ENCODE data around the gene ZNF583.

The ZNF583 gene

GRCh38 chr19:56403764-56404704 lies at the start of gene ZNF583:
ZNF583 (plus strand) TSS chr19:56404332; CDS start chr19:56407115, 2,783 bp downstream.
- peak; percentile 97 for DNase-seq (ENCODE audit: low read depth)

GRCh38 chr19:56355517-56355916 lies 48.6 kb upstream of the ZNF583 start:
- DNase-seq (ENCODE audit: low read depth) = no peak

GRCh38 chr19:56356944-56357343 lies 47.2 kb upstream of the ZNF583 start:
- DNase-seq (ENCODE audit: low read depth) = no peak

GRCh38 chr19:56360841-56361240 lies 43.3 kb upstream of the ZNF583 start:
- DNase-seq (ENCODE audit: low read depth) = no peak

GRCh38 chr19:56367829-56368711 lies 36.1 kb upstream of the ZNF583 start:
- peak; percentile 95 for DNase-seq (ENCODE audit: low read depth)

GRCh38 chr19:56369886-56370676 lies 34.1 kb upstream of the ZNF583 start:
- DNase-seq (ENCODE audit: low read depth) = no peak

- DNase-seq (ENCODE audit: low read depth) = no peak
Measured at GRCh38 chr19:56372281-56372680, 31.9 kb upstream of the ZNF583 start.

GRCh38 chr19:56377105-56377924 lies 26.8 kb upstream of the ZNF583 start:
- DNase-seq (ENCODE audit: low read depth) = no peak

GRCh38 chr19:56383826-56384605 lies 20.1 kb upstream of the ZNF583 start:
- DNase-seq (ENCODE audit: low read depth) = no peak

- peak; percentile 95 for DNase-seq (ENCODE audit: low read depth)
Measured at GRCh38 chr19:56393119-56394012, 10.8 kb upstream of the ZNF583 start, which contains the start of gene ZNF582. ZNF582 (minus strand) TSS chr19:56393534; CDS start chr19:56391752, 1,782 bp downstream.

GRCh38 chr19:56398809-56399208 lies 5.3 kb upstream of the ZNF583 start:
- DNase-seq (ENCODE audit: low read depth) = no peak

GRCh38 chr19:56400485-56400884 lies 3.6 kb upstream of the ZNF583 start:
- no peak for DNase-seq (ENCODE audit: low read depth)

GRCh38 chr19:56403261-56403660 lies 871 bp upstream of the ZNF583 start:
- DNase-seq (ENCODE audit: low read depth) = no peak

- DNase-seq (ENCODE audit: low read depth) = no peak
Measured at GRCh38 chr19:56404705-56405056, 549 bp downstream of the ZNF583 start.

GRCh38 chr19:56405062-56405461 lies 930 bp downstream of the ZNF583 start:
- DNase-seq (ENCODE audit: low read depth) = no peak

- no peak for DNase-seq (ENCODE audit: low read depth)
Measured at GRCh38 chr19:56423276-56423984, 19.3 kb downstream of the ZNF583 start.

GRCh38 chr19:56423985-56424353 lies 19.8 kb downstream of the ZNF583 start:
- no peak for DNase-seq (ENCODE audit: low read depth)

GRCh38 chr19:56441206-56441792 lies 37.2 kb downstream of the ZNF583 start:
- no peak for DNase-seq (ENCODE audit: low read depth)

Data from fibroblast of the conjunctiva (primary cell).